ENCODE measurements around the gene SECTM1.

The SECTM1 gene

GRCh38 chr17:82318772-82319606 is 14.6 kb downstream of the SECTM1 start:
- H3K27me3 ChIP-seq (ENCODE audit: control insufficient read depth in 1 of 2, insufficient read depth in 1 of 2, low read length in 2 of 2): peaks cover 28 to 30% of the 10 kb centered on the region in 2 experiments
- no peak for DNase-seq
- peaks cover 0 to 6% of the 10 kb centered on the region in 2 experiments for H3K36me3 ChIP-seq (ENCODE audit: control insufficient read depth in 1 of 2, insufficient read depth in 2 of 2, low read depth in 1 of 2, low read length in 2 of 2)
- H3K4ac ChIP-seq (ENCODE audit: low read depth in 1 of 2, low read length in 2 of 2): no peak overlapping the region
- no peaks in the 10 kb centered on the region for H3K9me3 ChIP-seq (ENCODE audit: control insufficient read depth, low read length)
- H3K23ac ChIP-seq (ENCODE audit: low read length in 2 of 2): no peak overlapping the region
- H4K91ac ChIP-seq (ENCODE audit: low read length): no peak overlapping the region
- no peak overlapping the region for H2AFZ ChIP-seq (ENCODE audit: low read depth, low read length)
- no peak overlapping the region for H3K14ac ChIP-seq (ENCODE audit: low read length in 2 of 2)
- H2BK12ac ChIP-seq (ENCODE audit: low read length in 2 of 2): no peak overlapping the region
- no peak overlapping the region for H3K27ac ChIP-seq (ENCODE audit: low read length, poor library complexity, severe bottlenecking)
- H3K79me1 ChIP-seq (replicated peaks; ENCODE audit: low read length, poor library complexity, severe bottlenecking): no peaks in the 10 kb centered on the region
- H3K18ac ChIP-seq (ENCODE audit: low read depth in 1 of 2, low read length in 2 of 2): no peak overlapping the region
- no peak overlapping the region for H3K4me3 ChIP-seq (ENCODE audit: insufficient read depth in 1 of 2, low read depth in 1 of 2, low read length in 2 of 2)
- peaks cover 7% of the 10 kb centered on the region for H3K4me1 ChIP-seq (ENCODE audit: control insufficient read depth, insufficient read depth, low read depth, low read length)
- H4K8ac ChIP-seq (ENCODE audit: low read length): no peak overlapping the region
- no peak overlapping the region for H2BK15ac ChIP-seq (ENCODE audit: low read depth, poor library complexity, severe bottlenecking)
- no peak overlapping the region for H3K9ac ChIP-seq (ENCODE audit: low read length)
- H2BK5ac ChIP-seq (ENCODE audit: low read depth, low read length, poor library complexity, severe bottlenecking): no peak overlapping the region
- no peak overlapping the region for H2AK5ac ChIP-seq (ENCODE audit: low read length, severe bottlenecking)
- 97% methylated on average over 76 of the region's 76 CpGs for WGBS
- no peak overlapping the region for H3K4me2 ChIP-seq (ENCODE audit: low read length, poor library complexity, severe bottlenecking)
- no peak overlapping the region for H2BK120ac ChIP-seq (ENCODE audit: low read depth, low read length)

DNA sequence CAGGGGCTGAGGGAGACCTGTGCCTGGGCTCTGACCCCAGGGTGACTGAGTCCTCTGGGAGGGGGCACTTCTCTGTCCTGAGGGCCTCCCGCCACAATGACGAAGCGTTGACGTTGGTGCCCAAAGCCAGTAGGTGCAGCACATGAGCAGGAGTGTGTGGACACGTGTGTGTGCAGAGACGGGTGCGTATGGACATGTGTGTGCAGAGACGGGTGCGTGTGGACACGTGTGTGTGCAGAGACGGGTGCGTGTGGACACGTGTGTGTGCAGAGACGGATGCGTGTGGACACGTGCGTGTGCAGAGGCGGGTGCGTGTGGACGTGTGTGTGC is 15.4 kb downstream of the SECTM1 start:
- H2BK15ac ChIP-seq (ENCODE audit: low read depth, poor library complexity, severe bottlenecking): no peak overlapping the region
- no peaks in the 10 kb centered on the region for H3K9me3 ChIP-seq (ENCODE audit: control insufficient read depth, low read length)
- H4K8ac ChIP-seq (ENCODE audit: low read length): no peak overlapping the region
- H3K4ac ChIP-seq (ENCODE audit: low read depth in 1 of 2, low read length in 2 of 2): no peak overlapping the region
- no peak overlapping the region for H4K91ac ChIP-seq (ENCODE audit: low read length)
- no peak overlapping the region for H3K4me3 ChIP-seq (ENCODE audit: insufficient read depth in 1 of 2, low read depth in 1 of 2, low read length in 2 of 2)
- H3K9ac ChIP-seq (ENCODE audit: low read length): no peak overlapping the region
- H3K23ac ChIP-seq (ENCODE audit: low read length in 2 of 2): no peak overlapping the region
- DNase-seq: no peak
- no peak overlapping the region for H2AFZ ChIP-seq (ENCODE audit: low read depth, low read length)
- no peak overlapping the region for H3K14ac ChIP-seq (ENCODE audit: low read length in 2 of 2)
- peaks cover 9% of the 10 kb centered on the region for H3K4me1 ChIP-seq (ENCODE audit: control insufficient read depth, insufficient read depth, low read depth, low read length)
- no peak overlapping the region for H3K27ac ChIP-seq (ENCODE audit: low read length, poor library complexity, severe bottlenecking)
- no peak overlapping the region for H2AK5ac ChIP-seq (ENCODE audit: low read length, severe bottlenecking)
- peaks cover 0 to 5% of the 10 kb centered on the region in 2 experiments for H3K36me3 ChIP-seq (ENCODE audit: control insufficient read depth in 1 of 2, insufficient read depth in 2 of 2, low read depth in 1 of 2, low read length in 2 of 2)
- no peak overlapping the region for H3K4me2 ChIP-seq (ENCODE audit: low read length, poor library complexity, severe bottlenecking)
- H2BK120ac ChIP-seq (ENCODE audit: low read depth, low read length): no peak overlapping the region
- no peak overlapping the region for H3K18ac ChIP-seq (ENCODE audit: low read depth in 1 of 2, low read length in 2 of 2)
- peaks cover 30 to 39% of the 10 kb centered on the region in 2 experiments for H3K27me3 ChIP-seq (ENCODE audit: control insufficient read depth in 1 of 2, insufficient read depth in 1 of 2, low read length in 2 of 2)
- no peak overlapping the region for H2BK5ac ChIP-seq (ENCODE audit: low read depth, low read length, poor library complexity, severe bottlenecking)
- WGBS: 98% methylated on average over 20 of the region's 20 CpGs
- no peaks in the 10 kb centered on the region for H3K79me1 ChIP-seq (replicated peaks; ENCODE audit: low read length, poor library complexity, severe bottlenecking)
- H2BK12ac ChIP-seq (ENCODE audit: low read length in 2 of 2): no peak overlapping the region

DNA sequence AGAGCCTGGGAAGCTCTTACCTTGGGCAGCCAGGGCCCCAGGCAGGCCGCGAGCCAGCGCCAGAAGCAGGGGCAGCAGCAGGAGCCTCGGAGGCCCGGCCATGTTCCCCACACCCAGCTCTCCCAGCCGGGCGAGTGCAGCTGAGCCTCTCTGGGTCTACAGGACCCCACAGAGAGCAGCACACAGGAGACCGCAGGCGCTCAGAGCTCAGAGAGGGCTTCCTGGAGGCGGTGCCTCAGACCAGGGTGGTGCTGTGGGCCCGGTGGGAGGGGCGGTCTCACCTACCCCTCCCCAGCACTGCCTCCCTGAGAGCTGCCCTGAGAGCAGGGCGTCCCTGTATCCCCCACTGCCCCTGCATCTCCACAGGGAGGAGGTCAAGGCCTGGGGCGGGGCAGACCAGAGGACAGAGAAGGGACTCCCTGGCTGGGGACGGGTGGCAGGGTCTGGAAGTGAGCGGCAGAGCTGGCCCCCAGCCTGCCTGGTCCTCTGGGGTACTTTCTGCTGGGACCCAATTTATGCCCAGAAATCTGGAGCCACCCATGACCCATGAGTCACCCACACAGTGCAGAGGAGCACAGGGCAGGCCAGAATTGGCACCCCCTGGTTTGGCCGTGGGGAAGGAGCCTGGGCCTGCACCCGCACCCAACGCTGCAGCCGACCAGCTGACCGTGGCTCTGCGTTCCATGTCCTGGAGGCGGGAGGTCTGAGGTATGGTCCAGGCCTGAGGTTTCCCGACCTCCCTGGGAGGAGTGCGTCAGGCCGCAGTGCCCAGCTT is 16.0 kb downstream of the SECTM1 start, which contains the start of gene CD7:
TSS of gene CD7 (minus strand) at position 215 of the 775 bp plus-strand sequence. CDS start at position 102, 113 bp downstream.
- 85% methylated on average over 24 of the region's 26 CpGs for WGBS
- no peak for DNase-seq
- no peak within 1 kb of the TSS for H3K4ac ChIP-seq (ENCODE audit: low read depth in 1 of 2, low read length in 2 of 2)
- H3K9ac ChIP-seq (ENCODE audit: low read length): no peak within 1 kb of the TSS
- H4K8ac ChIP-seq (ENCODE audit: low read length): no peak within 1 kb of the TSS
- H3K4me3 ChIP-seq (ENCODE audit: insufficient read depth in 1 of 2, low read depth in 1 of 2, low read length in 2 of 2): no peak within 1 kb of the TSS
- no peak within 1 kb of the TSS for H2BK12ac ChIP-seq (ENCODE audit: low read length in 2 of 2)
- no peak within 1 kb of the TSS for H2AFZ ChIP-seq (ENCODE audit: low read depth, low read length)
- H3K4me2 ChIP-seq (ENCODE audit: low read length, poor library complexity, severe bottlenecking): no peak within 1 kb of the TSS
- H3K9me3 ChIP-seq (ENCODE audit: control insufficient read depth, low read length): no peaks in the 10 kb centered on the region
- H3K18ac ChIP-seq (ENCODE audit: low read depth in 1 of 2, low read length in 2 of 2): no peak within 1 kb of the TSS
- no peak within 1 kb of the TSS for H3K23ac ChIP-seq (ENCODE audit: low read length in 2 of 2)
- no peak within 1 kb of the TSS for H4K91ac ChIP-seq (ENCODE audit: low read length)
- no peak within 1 kb of the TSS for H2BK5ac ChIP-seq (ENCODE audit: low read depth, low read length, poor library complexity, severe bottlenecking)
- H2BK15ac ChIP-seq (ENCODE audit: low read depth, poor library complexity, severe bottlenecking): peak within 1 kb of the TSS; percentile 12
- no peaks in the 10 kb centered on the region for H3K79me1 ChIP-seq (replicated peaks; ENCODE audit: low read length, poor library complexity, severe bottlenecking)
- H2BK120ac ChIP-seq (ENCODE audit: low read depth, low read length): no peak within 1 kb of the TSS
- H3K14ac ChIP-seq (ENCODE audit: low read length in 2 of 2): no peak within 1 kb of the TSS
- no peak within 1 kb of the TSS for H2AK5ac ChIP-seq (ENCODE audit: low read length, severe bottlenecking)
- no peaks in the 10 kb centered on the region for H3K36me3 ChIP-seq (ENCODE audit: control insufficient read depth in 1 of 2, insufficient read depth in 2 of 2, low read depth in 1 of 2, low read length in 2 of 2)
- peaks cover 30 to 39% of the 10 kb centered on the region in 2 experiments for H3K27me3 ChIP-seq (ENCODE audit: control insufficient read depth in 1 of 2, insufficient read depth in 1 of 2, low read length in 2 of 2)
- H3K4me1 ChIP-seq (ENCODE audit: control insufficient read depth, insufficient read depth, low read depth, low read length): peaks cover 9% of the 10 kb centered on the region
- H3K27ac ChIP-seq (ENCODE audit: low read length, poor library complexity, severe bottlenecking): no peak within 1 kb of the TSS
